Measurements from ENCODE around the gene PIK3C2G.
"Not testable (repeated sequence)": the region's sequence is repeated elsewhere in the genome, so short reads cannot be mapped to it uniquely, and the experiment has no call there.

PIK3C2G gene

DNA sequence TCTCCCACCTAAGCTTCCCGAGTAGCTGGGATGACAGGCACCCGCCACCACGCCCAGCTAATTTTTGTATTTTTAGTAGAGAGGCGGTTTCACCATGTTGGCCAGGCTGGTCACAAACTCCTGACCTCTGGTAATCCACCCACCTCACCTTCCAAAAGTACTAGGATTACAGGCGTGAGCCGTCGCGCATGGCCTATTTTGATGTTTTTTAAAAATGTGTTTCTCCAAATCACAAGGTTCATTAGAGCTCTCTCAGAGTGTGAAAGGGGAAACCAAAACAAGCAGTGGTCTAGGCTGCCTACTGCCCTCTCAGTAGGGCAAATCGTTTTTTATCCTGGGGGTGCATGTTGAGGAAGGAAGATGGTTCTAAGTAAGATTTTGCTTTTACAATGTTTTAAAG is 211.5 kb downstream of the PIK3C2G start:
- DNase-seq, result no peak

DNA sequence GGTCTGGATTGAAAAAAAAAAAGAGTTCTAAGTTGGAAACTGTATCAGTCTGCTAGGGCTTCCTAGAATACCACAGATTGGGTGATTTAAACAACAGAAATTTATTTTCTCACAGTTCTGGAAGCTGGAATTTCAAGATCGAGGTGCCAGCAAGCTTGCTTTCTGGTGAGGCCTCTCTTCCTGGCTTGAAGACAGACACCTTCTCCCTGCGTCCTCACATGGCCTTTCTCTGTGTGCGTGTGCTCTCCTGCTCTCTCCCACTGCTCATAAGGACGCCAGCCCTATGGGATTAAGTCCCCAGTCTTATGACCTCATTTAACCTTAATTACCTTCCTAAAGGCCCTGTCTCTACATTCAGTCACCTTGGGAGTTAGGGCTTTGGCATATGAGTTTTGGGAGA is 215.5 kb downstream of the PIK3C2G start:
- DNase-seq, result no peak

DNA sequence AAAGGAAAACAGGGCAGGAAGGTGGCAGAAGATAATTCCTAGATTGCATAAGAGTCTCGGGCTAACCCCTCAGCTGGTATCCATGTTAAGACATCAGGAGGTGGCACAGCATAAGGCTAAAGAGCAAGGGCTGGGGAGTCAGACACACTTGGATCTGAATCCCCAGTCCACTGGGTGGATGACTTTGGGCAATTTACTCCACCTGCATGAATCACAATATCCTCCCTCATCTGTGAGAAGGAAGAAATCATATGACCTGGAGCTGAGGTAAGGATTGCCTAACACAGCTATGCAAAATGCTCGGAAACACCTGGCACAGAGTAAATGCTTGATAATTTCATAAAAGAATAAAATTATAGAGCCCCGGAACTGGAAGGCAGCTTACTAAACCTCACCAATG is 217.9 kb downstream of the PIK3C2G start:
- no peak for DNase-seq

DNA sequence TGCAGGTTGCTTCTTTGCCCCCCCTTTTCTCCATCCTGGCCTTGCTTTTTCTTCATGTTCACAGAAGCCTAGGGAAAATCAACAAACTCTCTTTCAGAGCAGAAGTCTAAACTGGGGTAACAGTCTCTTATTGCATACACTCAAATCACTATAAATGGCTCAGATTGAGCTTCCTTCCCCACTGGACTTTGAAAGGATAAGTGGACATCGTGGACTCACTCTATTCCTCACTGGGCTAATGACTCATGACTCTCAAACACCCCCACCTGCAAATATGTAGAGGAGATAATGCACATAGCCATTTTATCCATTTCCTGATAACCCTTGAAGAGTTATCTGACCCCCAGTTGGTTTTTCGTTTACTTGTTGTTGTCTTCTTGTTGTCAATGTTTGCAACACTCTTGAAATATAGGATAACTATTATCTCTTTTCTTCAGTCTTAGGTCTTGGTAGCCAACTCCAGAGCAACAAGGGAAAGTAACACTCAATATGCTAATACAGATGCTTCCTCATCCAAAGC is 221.3 kb downstream of the PIK3C2G start:
- no peak for DNase-seq

DNA sequence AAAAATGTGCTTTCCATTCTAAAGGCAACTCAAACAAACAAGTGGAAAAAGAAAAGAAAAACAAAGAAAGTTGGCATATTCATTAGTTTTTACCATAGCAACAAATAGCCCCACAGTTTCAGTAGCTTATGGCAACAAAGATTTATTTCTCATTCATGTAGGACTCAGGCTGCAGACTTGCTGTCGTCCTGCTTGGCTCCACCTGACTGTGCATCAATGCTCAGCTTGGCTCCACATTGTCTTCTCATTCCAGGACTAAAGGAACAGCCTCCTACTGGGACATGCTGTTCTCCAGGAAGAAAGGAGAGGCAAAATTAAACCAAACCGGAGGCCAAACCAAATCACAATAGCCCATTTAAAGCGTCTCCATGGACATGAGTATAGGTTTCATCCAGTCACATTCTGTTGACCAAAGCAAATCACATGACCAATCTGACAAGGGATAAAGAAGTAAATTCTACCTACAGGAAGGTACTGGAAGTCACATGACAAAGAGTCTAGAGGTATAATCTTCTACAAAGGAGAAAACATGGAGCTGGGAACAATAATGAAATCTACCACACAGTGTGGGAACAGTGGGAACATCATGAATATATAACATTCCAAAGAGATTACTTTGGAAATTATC is 222.5 kb downstream of the PIK3C2G start:
- no peak for DNase-seq

DNA sequence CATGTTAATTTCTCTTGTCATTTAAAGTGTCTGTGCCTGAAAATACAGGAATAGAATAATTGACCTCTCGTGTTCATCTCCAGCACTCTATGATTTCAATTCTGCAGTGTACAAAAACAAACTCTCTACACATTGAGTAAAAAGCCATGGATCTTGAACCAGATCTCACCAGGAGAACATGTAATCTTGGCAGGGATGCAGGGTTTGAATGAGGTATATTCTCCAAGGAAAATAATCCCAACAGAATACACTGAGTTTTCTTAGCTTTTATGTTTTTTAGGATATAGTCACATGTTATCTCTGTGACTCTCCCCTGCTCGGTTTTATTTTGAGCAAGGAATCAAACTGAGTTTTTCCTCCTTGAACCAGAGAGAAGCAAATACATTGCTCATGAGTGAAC is 224.7 kb downstream of the PIK3C2G start:
- no peak for DNase-seq

DNA sequence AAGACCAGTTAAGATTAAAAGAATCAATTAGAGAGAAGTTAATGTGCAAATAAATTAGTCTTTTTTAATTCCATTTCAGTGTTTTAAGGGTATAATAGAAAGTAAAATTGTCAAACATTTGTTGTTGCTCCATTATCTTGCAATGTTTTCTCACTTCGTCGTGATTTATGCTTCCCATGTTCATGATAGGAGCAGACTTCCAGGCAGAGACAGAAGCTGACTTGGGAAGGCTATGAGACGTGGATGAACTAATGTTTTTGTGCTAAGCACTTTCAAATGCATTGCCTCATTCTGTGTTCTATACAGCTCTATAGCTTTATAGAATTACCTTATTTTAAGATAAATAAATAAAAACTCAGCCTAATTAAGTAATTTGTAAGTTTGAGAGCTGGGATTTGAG is 226.2 kb downstream of the PIK3C2G start:
- DNase-seq, result no peak

DNA sequence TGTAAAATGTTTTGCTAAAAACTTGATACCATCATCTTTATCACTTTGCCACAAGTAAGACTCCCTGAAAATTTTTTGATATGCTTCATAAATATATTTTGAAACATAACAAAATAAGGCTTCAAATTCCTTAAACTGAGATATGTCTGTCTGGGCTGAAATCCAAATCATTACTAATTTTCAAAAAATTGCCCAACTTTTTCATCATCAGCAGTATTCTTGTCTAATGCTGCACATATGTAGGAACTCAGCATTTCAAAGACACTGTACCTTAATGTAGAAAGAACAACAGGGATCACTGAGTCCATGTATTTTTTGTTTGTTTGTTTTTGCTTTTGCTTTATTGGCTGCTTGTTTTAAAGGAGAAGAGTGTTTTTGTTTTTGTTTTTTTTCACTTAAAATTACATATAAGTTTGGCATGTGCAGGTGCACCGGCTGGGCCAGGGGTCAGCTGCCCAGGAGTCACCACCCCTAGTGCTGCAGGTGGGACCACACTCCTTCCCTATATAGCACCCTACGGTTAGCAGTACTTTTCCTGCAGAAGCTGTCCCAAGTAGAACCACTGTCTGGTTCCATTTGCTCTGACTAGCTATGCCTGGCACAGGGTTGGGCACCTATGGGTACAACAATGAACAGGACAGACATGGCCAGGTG is 231.2 kb downstream of the PIK3C2G start:
- DNase-seq, result no peak

DNA sequence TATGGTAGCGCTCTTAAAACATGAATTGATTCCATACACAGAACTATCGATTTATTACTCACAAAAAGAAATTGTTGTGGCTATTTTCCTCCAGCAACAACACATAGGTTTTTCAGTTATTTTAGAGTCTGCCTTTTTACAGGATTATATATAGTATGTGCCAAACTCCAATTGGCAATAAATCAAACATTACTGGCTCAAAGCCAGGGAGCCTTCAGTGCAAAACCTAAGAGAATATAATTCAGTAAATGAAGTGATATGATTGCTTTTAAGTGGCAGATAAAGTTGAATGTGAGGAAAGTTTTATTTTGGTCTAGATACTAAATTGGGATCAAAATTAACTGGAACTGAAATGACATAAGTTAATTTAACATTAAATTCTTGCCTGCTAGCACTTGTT is 234.8 kb downstream of the PIK3C2G start:
- no peak for DNase-seq

DNA sequence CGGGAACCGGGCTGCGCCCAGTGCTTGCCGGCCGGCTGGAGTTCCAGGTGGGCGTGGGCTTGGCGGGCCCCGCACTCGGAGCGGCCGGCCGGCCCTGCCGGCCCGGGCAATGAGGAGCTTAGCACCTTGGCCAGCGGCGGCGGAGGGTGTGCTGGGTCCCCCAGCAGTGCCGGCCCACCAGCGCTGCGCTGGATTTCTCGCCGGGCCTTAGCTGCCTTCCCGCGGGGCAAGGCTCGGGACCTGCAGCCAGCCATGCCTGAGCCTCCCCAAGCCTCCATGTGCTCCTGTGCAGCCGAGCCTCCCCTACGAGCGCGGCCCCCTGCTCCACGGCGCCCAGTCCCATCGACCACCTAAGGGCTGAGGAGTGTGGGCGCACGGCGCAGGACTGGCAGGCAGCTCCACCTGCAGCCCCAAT is 238.8 kb downstream of the PIK3C2G start:
- DNase-seq, result not testable (repeated sequence)

DNA sequence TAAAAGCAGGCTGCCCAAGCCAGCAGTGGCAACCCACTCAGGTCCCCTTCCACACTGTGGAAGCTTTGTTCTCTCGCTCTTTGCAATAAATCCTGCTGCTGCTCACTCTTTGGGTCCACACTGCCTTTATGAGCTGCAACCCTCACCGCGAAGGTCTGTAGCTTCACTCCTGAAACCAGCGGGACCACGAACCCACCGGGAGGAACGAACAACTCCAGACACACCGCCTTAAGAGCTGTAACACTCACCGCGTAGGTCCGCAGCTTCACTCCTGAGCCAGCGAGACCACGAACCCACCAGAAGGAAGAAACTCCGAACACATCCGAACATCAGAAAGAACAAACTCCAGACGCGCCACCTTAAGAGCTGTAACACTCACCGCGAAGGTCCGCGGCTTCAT is 239.4 kb downstream of the PIK3C2G start:
- DNase-seq, result not testable (repeated sequence)

DNA sequence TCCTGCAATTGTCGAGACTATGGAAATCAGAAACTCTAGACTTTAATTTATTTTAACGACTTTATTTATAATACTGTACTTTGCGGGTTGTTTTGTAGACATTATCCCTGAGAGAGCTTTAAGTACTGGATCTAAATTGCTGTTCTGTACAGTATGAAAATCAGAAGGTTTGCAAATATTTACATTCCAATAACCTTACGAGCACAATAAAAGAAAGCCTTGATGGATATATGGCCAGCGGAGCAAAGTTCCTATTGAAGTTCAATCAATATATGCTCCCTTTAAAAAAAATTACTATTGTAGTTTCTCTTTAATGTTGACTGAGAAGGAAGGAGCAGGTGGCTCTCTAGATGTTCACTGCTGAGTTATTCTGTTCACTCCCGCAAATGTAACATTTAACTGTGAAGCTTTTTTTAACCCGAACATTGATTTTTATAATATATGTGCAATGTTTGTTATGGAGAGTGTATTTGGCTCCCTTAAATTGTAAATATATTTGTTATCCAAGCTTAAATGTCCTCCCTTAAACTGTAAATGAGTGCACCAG is 241.2 kb downstream of the PIK3C2G start:
- DNase-seq, result no peak

DNA sequence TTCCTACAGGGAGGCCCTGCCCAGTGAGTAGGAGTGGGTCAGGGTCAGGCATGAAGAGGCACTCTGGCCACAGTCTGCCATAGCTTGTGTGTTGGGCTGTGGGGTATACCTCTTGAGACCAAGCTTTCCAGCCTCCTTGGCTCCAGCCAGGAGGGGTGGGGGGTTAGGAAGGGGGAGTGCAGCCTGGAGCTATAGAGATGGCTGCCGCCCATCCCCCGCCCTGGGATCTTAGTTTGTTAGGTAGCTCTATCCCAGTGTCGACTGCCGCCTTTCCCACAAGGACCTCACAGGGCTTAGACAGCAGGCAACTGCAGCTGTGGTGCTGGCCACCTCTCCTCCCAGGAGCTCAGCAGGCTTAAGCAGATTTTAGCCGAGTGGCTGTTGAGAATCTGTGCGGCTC is 260.1 kb downstream of the PIK3C2G start:
- DNase-seq, result no peak

DNA sequence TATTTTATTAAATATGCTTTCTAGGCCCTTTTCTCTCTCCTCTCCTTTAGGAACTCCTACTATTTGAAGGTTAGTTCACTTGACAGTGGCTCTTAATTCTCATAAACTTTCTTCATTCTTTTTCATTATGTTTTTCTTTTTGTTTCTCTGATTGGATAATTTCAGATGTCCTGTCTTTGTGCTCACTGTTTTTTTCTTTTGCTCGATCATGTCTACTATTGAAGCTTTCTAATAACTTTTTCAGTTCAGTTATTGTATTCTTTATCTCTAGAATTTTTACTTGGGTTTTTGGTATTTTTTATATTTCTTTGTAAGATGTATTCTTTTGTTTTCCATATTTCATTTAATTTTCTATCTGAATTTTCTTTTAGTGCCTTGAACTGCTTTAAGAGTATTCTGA is 261.5 kb downstream of the PIK3C2G start:
- no peak for DNase-seq

DNA sequence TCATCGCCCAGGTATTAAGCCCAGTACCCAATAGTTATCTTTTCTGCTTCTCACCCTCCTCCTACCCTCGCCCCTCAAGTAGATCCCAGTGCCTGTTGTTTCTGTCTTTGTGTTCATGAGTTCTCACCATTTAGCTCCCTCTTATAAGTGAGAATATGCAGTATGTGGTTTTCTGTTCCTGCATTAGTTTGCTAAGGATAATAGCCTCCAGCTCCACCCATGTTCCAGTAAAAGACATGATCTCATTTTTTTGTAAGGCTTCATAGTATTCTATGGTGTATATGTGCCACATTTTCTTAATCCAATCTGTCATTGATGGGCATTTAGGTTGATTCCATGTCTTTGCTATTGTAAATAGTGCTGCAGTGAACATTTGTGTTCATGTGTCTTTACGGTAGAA is 281.2 kb downstream of the PIK3C2G start:
- DNase-seq, result not testable (repeated sequence)

DNA sequence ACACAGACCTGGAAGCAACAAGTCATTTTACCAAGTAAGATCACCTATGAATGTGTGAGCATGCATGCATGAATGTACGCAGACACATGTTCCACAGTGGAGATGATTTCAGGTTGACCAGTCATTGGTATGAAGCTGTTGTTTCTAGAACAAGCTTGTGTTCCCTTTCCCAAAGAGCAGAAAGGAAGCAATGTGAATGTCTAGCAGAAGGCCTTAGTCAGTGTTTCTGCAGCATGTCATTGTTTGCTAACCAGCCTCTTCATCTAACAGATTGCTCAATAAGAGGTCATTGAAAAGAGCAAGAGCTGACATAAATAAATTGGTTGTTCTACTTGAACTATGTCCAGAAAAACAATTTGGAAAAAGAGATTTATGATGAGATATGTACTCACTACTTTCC is 285.1 kb downstream of the PIK3C2G start:
- no peak for DNase-seq

DNA sequence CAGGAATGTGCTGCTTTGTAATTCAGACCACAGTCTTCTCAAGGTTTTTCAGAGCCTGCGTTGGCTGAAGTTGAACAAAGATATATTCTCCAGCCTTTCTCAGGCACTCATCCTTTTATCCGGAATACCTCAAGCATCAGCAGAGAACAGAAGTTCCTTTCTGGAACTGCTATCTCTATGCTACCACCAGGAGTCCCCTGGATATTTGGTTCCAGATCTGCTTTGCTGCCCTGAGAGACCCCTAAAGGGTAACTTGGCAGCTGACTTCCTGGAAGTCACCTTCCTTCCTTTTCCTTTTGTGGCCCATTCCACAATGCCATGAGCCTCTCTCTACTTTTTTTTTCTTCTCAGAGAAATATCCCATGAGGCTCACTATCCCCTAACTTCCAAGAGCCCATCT is 288.3 kb downstream of the PIK3C2G start:
- DNase-seq, result no peak

DNA sequence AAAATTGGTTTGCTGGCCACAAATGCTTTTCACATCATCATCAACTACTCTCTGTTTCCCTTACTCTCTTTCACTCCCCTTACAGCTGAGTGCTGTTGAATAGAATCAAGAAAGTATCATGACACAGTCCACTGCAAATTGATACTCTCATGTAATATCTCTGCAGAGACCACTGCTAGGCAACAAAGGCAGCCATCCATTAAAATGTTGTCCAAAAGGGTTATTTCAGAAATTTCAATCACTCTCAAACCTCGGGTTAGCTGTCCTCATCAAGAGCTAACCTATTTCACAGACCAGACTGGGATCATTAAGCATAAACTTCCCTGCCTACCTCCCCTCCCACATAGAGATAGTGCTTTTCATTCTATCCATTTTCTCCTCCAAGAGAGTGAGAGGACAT is 289.8 kb downstream of the PIK3C2G start:
- no peak for DNase-seq

DNA sequence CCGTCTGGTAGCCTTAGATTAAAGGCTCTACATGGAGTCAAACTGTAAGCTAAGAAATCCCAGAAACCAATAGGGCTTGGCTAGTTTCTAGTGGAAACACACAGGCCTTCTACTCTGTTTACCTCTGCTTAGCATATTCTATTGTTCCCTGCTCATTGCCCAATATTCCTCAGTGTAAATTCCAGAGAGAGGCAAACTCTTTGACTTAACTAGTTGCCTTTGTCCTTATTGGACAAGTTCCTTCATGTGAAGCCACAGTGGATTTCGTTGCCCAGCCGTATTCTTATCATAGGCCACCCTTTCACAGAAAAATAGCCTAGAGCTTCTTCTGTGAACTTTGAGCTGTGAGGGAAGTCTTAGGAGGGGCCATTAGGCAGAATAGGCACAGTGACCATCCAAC is 290.4 kb downstream of the PIK3C2G start:
- no peak for DNase-seq

DNA sequence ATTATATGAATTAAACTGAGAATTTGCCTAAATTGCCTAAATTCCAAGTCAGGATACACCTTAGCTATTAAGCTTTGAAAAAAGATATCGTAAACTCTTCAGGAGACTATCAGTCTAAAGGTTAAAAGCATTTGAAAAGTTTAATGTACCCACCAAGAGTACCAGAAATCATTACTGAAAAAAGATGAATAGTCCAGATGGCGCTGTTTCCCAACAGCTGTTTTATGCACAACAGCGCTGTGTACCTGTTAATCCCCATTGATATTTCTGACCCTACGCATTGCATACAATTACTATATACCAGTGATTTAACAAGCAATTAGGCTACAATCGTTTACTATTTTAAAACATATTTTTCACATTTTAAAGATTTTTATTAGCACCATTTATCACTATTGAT is 291.5 kb downstream of the PIK3C2G start:
- DNase-seq, result no peak

DNA sequence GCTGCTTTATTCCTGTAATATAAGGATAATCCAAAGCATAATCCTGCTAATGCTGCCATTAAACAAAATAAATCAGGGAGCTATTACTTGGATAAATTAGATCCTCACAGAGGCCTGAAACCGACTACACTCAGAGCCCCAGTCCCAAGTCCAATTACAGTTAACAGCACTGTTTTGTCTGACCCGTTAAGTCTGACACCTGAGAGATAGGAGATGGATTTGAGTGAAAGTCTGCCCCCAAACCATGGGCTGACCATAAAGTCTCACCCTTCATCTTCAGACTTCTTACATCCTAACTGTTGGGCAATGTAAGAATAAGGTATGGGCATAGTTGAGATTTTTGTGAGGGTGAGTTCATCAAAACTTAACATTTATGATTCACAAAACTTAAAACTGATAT is 294.8 kb downstream of the PIK3C2G start:
- no peak for DNase-seq

DNA sequence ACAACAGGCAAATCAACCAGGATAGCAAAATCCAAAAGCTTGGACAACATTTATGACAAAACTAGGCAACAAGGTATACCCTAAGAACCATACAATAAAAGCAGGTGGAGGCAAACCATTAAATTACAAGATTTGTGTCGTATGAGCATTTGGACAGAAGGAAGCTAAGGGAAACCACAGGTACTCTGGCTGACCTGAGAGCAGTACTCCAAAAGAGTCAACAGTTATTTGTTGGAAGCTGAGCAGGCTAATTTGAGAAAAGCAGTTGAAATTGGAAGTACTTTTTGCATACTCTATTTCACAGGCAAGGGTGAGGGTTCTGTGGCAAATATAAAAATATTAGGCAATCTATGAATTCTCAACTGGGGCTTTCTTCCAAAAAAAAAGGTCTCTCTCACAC is 297.9 kb downstream of the PIK3C2G start:
- no peak for DNase-seq

DNA sequence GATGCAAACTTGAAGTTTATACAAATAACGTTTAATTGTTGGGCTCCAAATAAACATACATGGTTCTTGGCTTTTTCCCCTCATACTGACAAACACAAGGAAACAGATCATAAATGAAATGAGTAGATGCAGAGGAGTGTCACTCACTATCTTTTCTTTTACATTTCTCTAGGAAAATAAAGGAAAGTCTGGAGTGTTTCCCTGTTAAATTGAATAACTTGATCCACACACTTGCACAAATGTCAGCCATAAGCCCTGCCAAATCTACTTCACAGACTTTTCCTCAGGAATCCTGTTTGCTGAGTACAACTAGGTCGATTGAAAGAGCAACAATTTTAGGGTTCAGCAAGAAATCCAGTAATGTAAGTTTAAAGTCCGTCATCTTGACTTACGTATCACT is 301.2 kb downstream of the PIK3C2G start:
- DNase-seq, result no peak

DNA sequence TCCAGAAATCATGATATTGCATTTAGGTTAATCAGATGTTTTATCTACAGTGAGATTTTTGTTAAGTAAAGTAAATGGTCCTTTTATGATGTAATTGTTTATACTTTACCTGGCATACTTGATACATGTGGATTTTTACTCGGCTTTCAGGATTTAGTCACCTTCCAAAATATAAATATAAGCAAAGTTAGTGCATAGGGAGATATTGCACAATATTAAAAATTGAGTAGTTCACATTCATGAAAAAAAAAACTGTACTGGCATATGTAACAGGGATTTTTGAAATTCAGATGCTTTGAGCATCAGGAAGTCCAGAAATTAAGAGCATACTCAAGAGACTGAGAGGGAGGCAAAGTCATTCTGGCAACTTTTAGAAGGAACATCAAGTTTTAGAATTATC is 303.0 kb downstream of the PIK3C2G start:
- no peak for DNase-seq

DNA sequence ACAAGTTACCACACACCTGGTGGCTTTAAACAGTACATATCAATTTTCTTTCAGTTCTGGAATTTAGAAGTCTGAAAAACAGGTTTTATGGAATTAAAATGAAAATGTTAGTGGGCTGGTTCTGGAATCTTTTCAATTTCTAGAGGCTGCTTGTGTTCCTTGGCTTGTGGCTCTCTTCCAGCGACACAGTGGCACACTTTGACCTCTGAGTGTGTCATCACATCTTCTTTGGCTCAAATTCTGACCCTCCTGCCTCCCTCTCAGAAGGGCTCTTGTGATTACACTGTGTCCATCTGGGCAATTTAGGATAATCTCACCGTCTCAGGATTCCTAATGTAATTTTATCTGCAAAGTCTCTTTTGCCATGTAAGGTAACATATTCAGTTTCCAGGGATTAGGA is 306.5 kb downstream of the PIK3C2G start:
- no peak for DNase-seq
